Activated CD8-positive, alpha-beta memory T cell treated with anti-CD3 and anti-CD28 coated beads, Interleukin-2, amount 50 U/mL, for 4 hours (primary cell): ENCODE results near the gene A2ML1.
"Not testable (repeated sequence)": the region's sequence is repeated elsewhere in the genome, so short reads cannot be mapped to it uniquely, and the experiment has no call there.

ENCODE experiments used
- DNase-seq: peaks from one replicate; pipeline ENCODE4 v3.0.0-alpha.2; 2020

A2ML1 gene

DNA sequence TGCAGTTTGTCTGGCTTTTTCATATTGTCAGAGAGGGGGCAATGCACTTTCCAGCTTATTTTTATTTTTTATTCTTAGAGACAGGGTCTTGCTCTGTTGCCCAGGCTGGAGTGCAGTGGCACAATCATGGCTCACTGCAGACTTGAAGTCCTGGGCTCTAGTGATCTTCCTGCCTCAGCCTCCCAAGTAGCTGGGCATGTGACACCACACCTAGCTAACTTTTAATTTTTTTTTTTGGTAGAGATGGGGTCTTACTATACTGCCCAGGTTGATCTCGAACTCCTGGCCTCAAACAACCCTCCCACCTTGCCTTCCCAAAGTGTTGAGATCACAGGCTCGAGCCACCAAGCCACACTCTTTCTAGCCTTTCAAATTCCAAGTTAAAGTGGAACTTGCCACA is 3.9 kb upstream of the A2ML1 start:
- no peak for DNase-seq

DNA sequence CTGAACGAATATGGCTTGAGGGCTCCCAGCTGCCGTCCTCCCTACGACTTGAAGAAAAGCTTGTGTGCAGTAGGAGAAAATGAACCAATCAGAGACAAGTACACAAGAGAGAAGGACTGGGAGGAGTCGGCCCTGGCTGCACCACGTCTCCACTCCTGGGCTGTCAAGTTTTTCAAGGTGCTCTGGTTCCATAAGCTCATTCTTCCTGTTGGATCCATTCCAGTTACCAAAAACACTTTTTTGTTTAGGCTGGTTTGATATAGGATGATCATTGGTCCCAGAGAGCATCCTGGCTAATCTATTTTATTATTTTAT is 2.8 kb upstream of the A2ML1 start:
- DNase-seq: no peak

DNA sequence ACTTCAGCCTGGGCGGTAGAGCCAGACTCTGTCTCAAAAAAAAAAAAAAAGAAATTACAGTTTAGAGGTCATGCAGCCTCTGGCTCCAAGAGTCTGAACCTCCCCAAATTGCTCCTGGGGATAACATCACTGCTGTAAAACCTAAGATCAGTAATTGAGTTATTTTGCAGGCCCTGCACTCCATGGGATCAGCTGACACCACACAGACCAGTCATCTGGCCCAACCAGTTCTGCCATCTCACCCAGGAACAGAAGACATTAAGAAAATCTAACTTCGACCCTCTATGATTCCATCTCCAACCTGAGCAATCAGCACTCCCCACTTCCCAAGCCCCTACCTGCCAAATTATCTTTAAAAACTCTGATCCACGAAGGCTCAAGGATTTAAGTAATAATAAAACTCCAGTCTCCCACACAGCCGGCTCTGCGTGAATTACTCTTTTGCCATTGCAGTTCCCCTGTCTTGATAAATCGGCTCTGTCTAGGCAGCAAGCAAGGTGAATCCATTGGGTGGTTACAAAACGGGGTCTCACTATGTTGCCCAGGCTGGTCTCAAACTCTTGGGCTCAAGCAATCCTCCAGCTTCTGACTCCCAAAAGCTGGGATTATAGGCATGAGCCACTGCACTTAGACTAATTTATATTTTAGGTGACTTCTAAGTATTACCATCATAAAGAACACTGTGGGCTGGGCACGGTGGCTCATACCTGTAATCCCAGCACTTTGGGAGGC is 1.6 kb upstream of the A2ML1 start:
- DNase-seq: not testable (repeated sequence)

DNA sequence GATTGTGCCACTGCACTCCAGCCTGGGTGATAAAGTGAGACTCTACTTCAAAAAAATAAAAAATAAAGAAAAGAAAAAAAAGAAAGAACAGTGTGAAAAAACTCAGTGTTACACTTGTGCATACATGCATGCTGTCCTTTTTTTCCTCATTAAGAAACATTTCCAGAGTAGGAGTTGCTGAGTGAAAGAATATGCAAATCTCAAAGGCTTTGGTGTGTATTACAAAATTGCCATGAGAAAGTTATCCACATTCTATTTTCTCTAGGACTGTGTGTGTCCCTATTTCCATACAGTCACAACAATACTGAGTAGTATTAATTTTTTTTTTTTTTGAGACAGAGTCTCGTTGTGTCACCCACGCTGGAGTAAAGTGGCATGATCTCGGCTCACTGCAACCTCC is 830 bp upstream of the A2ML1 start:
- no peak for DNase-seq

DNA sequence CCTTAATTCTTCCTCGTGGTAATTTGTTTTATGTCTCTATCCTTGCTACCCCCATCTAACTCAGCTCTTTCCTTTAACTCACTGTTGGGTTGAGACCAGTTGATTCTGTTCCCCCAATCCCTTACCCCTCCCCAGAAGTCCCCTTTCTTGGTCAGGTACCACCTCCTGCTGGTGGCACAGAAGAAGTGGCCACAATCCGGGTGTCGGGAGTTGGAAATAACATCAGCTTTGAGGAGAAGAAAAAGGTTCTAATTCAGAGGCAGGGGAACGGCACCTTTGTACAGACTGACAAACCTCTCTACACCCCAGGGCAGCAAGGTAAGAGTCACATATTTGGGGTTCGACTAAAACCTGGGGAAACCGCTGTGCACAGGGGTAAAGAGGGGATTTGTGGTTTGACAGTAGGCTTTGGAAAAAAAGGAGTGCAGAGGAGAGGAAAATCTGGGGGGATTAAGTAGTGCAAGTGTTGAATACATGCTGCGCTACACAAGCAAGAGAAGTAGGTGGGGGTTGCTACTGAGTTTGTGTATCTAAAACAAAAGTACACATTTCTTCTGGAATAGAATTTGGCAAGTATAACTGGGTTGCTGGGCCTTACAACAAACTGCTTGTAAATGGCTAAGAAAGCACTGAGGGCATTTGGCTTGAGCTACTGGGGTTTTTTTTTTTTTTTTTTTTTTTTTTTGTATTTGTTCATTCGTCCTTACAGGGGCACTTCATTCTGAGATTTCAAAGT is 1.3 kb downstream of the A2ML1 start:
- no peak for DNase-seq

DNA sequence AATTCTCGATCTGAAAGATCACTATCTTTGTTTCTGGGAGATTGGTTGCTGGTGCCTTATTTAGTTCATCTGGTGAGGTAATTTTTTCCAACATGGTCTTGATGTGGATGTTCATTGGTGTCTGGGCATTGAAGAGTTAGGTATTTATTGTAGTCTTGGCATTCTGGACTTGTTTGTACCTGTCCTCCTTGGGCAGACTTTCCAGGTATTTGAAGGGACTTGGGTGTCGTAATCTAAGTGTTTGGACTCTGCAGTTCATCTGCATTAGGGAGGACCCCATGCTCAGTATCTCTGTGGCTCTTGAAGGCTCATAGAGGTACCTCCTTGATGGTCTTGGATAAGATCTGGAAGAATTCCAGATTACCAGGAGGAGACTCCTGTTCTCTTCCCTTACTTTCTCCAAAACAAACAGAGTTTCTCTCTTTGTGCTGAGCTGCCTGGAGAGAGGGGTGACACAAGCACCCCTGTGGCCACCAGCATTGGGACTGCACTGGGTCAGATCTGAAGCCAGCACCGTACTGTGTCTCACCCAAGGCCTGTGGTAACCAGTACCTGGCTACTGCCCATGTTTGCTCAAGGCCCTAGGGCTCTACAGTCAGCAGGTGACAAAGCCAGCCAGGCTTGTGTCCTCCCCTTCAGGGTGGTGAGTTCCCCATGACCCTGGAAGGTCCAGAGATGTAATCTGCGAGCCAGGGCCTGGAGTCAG is 5.3 kb downstream of the A2ML1 start:
- DNase-seq: no peak

DNA sequence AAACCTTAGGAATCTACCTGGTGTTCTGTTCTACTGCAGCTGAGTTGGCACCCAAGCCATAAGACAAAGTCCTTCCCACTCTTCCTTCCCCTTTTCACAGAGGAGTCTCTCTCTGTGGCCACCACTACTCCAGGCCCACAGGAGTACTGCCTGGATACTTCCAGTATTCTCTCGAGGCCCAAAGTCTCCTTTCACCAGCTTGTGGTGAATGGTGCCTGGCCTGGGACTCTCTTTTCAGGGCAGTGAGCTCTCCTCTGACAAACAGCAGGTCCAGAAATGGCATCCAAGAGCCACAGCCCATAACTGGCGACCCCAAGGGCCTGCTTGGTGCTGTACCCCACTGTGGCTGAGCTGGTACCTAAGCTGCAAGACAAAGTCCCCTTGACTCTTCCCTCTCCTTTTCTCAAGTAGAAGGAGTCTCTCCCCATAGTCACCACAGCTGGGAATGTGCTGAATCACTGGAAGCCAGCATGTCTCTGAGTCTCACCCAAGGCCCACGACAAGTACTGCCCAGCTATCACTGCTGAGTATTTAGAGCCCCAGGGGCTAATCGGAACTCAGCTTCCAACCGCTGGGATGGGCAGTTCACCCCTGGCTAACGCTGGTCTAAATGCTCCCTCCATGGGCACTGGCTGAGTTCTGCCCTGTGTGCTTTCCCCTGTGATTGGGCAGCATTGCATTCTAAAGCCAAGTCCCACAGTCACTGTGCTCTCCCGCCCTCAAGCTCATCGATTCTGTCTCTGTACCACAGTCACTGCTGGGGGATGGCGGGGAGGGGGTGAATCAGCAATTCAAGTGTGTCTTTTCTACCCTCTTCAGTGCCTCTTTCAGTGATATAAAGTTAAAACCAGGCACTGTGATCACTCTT is 6.1 kb downstream of the A2ML1 start:
- no peak for DNase-seq

DNA sequence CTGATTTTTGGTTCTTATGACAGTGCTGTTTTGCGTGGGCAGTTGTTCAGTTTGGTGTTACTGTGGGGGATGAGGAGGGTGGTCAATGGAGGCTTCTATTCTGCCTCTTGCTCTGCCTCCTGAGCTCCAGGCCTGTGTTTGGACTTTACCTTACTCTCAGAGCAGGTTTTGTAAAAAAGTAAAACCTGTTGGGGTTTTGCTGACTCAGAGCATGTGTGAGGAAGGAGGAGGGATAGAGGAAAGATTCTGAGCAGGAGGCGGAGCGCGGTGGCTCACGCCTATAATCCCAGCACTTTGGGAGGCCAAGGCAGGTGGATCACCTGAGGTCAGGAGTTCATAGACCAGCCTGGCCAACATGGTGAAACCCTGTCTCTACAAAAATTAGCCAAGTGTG is 6.7 kb downstream of the A2ML1 start:
- DNase-seq: no peak

DNA sequence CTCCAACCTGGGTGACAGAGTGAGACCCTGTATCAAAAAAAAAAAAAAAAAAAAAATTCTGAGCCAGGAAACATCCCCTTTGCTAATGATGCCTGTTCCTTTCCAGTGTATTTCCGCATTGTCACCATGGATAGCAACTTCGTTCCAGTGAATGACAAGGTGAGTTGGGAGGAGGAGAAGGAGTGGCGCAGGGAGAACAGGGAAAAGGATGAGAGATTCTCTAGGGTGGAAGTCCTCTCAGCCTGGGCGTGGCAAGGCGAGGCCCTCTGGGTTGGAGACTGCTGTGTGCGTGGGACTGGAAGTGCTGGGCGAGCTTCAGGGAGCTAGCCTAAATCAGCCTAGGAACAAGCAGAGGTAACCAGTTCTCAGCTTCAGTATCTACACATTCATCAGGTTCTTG is 7.2 kb downstream of the A2ML1 start:
- DNase-seq: no peak

DNA sequence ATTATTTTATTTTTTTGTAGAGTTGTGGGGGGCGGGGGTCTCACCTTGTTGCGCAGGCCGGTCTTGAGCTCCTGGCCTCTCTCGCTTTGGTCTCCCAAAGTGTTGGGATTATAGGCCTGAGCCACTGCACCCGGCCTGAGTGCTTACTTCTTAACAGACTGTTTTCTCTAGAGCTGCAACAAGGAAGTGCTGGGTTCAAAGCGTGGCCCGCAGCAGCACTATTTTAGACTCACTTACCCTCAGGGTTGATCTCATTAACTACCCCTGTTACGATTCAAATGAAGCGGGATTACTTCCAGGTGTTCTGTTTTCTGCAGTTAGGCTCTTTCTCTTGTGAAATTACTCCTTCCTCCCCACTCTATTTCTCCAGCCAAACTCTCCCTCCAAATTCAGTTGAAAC is 8.7 kb downstream of the A2ML1 start:
- DNase-seq: no peak

DNA sequence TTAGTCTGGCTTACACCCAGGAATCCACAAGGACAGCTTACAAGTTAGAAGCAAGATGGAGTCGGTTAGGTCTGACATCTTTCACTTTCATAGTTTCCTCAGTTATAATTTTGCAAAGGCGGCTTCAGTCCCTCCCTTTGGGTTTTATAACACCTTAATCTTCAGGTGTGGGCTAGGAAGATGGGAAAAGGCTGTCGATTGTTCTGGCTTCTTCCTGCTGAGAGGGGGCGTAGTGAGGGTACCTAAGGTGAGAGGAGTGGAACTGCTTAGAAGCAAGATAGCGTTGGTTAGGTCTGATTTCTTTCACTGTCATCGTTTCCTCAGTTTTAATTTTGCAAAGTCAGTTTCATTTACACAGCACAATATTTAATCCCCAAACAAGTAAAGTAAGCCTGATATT is 10.1 kb downstream of the A2ML1 start:
- DNase-seq: no peak

DNA sequence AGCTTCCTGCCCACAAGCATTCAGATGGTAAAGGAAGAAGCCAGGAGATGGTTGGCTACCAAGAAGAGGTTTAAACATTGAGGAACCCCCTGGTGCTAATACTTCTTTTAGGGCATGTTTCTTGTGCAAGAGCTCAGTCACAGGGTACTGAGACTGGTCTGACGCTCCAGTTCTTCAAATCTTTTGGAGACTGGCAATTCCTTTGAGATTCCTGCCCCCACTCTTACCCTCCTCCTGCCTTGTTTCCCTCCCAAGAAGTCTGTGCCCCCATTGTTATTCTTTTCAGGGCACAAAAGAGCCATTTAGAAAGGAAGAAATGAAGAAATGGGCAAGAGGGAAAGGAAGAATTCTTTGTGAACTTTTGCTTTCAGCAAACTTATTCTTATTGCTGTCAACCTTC is 11.8 kb downstream of the A2ML1 start:
- DNase-seq: no peak

DNA sequence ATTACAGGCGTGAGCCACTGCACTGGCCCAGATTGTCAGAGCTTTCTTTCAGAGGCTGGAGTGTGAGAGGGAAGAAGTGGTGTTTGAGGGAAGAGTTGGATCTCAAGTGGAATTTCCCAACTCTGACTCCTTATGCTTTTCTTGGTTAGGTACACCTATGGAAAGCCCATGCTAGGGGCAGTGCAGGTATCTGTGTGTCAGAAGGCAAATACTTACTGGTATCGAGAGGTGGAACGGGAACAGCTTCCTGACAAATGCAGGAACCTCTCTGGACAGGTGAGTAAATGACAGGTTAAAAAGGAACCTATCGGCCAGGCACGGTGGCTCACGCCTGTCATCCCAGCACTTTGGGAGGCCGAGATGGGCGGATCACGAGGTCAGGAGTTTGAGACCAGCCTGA is 14.9 kb downstream of the A2ML1 start:
- DNase-seq: no peak

DNA sequence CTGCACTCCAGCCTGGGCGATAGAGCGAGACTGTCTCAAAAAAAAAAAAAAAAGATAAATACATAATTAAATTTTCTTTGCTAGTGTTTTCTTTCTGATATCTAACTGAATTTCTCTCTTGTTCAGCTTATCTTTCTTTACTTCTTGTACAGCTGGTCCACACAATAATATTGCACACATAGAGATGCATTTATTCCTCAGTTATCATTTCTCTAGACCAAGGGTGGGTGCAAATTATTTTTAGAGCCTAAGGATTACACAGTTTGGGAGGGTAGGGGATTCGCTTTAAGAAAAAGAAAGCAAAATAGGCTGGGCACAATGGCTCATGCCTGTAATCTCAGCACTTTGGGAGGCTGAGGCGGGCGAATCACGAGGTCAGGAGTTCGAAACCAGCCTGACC is 17.9 kb downstream of the A2ML1 start:
- no peak for DNase-seq

DNA sequence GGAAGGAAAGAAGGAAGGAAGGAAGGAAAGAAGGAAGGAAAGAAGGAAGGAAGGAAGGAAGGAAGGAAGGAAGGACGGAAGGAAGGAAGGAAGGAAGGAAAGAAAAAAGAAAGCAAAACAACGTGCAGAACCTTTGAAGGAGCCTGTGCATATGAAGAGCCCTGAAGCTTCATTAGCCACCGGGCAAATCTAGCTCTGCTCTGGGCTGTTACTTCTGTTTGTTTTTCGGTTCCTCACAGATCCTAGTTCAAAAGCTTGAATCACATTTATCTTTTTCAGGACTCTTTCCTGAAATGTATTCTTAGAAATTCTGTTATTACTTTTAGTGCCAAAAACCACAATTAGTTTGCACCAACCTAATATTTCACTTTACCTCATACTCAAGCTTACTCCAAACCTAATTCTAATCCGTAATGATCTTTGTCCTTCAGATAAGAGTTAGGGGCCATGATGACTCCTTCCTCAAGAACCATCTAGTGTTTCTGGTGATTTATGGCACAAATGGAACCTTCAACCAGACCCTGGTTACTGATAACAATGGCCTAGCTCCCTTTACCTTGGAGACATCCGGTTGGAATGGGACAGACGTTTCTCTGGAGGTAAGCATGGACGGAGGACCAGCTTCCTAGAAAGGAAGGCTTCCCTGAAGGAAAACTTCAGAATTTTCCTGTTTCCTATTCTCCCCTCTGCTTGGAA is 18.7 kb downstream of the A2ML1 start:
- DNase-seq: no peak

DNA sequence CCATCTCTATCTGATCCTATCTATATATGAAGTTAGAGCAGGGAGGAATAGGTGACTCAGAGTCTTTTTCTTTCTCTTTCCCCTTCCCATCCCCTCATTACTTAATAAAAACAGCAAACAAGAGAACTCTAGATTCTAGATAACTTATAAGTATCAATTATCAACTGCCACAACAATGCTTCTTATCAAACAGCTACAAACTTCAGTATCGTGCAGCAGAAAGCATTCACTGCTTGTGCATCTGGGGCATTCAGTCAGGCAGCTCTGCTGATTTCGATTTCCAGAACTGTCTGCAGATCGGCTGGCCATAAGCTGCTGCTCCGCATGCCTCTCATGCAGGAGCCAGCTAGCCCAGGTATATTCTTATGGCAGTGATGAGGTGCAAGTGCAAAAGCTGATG is 19.4 kb downstream of the A2ML1 start:
- DNase-seq: no peak

DNA sequence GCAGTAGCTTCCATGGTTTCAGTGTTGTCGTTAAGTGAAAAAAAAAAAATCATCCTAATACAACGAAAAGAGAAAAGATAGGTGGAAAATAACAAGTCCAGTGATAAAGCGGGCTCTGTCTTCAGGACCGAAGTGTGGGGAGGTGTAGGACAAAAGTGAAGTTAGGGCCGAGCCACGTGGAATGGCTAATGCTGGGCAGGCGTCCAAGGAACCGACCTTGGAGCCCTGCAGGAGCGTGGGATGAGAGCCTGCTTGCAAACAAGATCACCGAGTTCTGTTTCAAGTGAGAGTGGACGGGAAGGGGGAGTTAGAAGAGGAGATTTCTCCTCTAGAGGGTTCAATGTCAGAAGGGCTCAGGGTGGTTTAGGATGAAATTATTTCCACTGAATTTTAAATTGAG is 22.2 kb downstream of the A2ML1 start:
- no peak for DNase-seq

DNA sequence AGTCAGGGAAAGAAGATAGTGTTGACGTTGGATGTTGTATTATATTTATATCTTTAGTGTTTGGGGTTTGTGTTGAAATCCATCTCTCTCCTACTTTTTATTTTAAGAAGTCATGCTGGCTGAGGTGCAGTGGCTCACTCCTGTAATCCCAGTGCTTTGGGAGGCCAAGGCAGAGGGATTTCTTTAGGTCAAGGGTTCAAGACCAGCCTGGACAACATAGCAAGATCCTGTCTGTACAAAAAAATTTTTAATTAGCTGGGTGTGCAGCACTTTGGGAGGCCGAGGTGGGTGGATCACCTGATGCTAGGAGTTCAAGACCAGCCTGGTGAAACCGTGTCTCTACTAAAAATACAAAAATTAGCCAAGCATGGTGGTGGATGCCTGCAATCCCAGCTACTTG is 23.9 kb downstream of the A2ML1 start:
- DNase-seq: no peak

DNA sequence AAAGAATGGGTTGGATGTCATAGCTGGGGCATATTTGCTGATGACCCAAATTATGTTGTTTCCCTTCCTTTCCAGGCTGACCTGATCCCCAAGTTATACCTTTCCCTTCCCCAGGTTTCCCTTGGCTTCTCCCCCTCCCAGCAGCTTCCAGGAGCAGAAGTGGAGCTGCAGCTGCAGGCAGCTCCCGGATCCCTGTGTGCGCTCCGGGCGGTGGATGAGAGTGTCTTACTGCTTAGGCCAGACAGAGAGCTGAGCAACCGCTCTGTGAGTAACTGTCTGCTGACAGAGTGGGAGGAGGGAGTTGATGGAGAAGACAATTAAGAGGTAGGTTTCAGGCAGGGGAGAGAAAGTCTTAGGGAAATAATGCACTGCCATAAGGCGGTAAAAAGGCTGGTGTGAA is 25.0 kb downstream of the A2ML1 start:
- DNase-seq: no peak

DNA sequence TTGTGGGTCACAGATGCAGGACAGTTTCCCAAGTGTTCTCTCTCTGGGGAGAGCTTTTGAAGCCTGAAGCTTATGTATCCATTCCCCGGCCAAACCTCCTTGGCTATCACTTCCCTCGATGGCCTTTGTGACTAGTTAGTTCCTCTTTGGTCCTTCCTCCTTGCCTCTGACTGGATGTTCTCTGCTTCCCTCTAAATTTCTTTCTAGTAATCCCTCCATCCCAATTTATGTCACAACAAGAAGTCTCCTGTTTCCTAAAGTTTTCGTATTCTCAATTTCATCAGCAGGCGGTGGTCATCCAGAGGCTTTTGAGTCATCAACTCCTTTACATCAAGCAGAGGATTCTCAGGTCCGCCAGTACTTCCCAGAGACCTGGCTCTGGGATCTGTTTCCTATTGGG is 27.5 kb downstream of the A2ML1 start:
- no peak for DNase-seq

DNA sequence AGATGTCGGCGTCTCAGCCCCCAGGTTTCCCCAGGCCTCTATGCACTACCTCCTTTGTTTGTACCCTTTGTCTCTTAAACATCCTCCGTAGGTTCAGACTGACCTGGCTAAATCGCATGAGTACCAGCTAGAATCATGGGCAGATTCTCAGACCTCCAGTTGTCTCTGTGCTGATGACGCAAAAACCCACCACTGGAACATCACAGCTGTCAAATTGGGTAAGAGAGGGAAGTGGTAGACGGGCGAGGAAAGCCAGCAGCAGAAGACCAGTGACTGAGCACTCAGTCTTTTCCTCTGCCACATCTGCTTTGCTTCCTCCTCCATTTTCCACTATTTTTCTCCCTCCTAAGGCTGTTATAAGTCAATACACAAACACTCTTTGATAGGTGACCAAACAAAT is 29.7 kb downstream of the A2ML1 start:
- no peak for DNase-seq

DNA sequence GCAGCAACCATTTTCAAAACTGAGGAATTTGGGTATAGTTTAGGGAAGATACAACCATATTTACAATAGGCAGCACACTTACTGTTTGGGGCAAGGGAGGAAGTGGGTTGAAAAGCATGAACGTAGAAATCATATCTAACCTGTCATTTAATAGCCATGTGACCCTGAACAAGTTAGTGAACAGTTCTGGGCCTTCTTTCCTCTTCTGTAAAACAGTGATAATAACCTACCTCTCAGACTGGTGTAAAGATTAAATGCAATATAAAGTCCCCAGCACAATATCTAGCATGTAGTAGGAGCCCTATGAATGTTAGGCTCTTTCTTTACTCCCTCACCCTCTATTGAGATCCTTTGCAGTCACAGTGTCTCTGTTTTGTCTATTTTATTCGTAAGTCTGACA is 33.5 kb downstream of the A2ML1 start:
- DNase-seq: no peak

DNA sequence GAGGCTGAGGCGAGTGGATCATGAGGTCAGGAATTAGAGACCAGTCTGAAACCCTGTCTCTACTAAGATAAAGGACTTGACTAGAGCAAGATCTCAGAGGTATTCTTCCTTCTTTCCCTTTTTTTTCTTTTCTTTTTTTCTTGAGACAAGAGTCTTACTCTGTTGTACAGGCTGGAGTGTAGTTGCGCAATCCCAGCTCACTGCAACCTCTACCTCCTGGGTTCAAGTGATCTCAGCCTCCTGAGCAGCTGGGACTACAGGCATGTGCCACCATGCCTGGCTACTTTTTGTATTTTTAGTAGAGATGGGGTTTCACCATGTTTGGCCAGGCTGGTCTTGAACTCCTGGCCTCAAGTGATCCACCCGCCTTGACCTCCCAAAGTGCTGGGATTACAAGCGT is 37.0 kb downstream of the A2ML1 start:
- DNase-seq: not testable (repeated sequence)
